Vagina (tissue), 2 donors: Measurements from ENCODE around the gene ZNF500. TPM values are rescaled to one million over a fixed set of nuclear protein-coding genes. Genes with fewer than 3 reads are reported as not detected.

ENCODE experiments used
- DNase-seq, 2 donors: peaks; one replicate each; pipeline ENCODE4 v3.0.0-alpha.2; 2017; ENCODE audit errors: extremely low spot score in 2 of 2
- H3K27ac ChIP-seq: fragments of 200-600 bp; sonication (generic); one replicate; pipeline ENCODE4 v1.5.1; 2019
- H3K27me3 ChIP-seq: fragments of 200-600 bp; sonication (generic); one replicate; pipeline ENCODE4 v1.5.1; 2019
- H3K36me3 ChIP-seq, 2 donors: fragments of 200-600 bp; sonication (generic); one replicate each; pipeline ENCODE4 v1.5.1; 2017 to 2019
- H3K4me1 ChIP-seq: fragments of 200-600 bp; sonication (generic); one replicate; pipeline ENCODE4 v1.5.1; 2019
- H3K4me3 ChIP-seq, 2 donors: fragments of 200-600 bp; sonication (generic); 1 replicate in 1 of 2; 2 replicates in 1 of 2; pipeline ENCODE4 v1.5.1; 2016 to 2019
- H3K9me3 ChIP-seq: fragments of 200-600 bp; sonication (generic); one replicate; pipeline ENCODE4 v1.5.1; 2019
- POLR2A ChIP-seq, 2 donors: fragments of 450-650 bp; IDR thresholded peaks; one replicate each; pipeline ENCODE4 v1.6.1; 2017; ENCODE audit warnings: antibody characterized with exemption in 2 of 2, mild to moderate bottlenecking in 2 of 2, moderate library complexity in 2 of 2
- POLR2AphosphoS5 ChIP-seq, 2 donors: sonication (generic); formaldehyde crosslinking; IDR thresholded peaks; one replicate each; pipeline ENCODE4 v1.9.0; 2017; ENCODE audit warnings: antibody characterized with exemption in 2 of 2, mild to moderate bottlenecking in 2 of 2, low read depth in 1 of 2; ENCODE audit not compliant: insufficient read depth in 1 of 2
- intact Hi-C: fragments of 100-400 bp; cut with DNase I; formaldehyde crosslinking; loops from one replicate; pipeline ENCODE4 v1.15.1; 2023
- total RNA-seq: library from RNA; depleted of rRNA; stranded (reverse); fragments of >200 nt; gene quantifications from one replicate; pipeline ENCODE4 v1.2.3, GENCODE V29; 2016
- TF ChIP-seq, protein P1 (sequence below), 3 experiments: fragments of 450-650 bp in 2 of 3; fragments of 200-600 bp in 1 of 3; sonication (generic) in 1 of 3; IDR thresholded peaks; one replicate each; pipeline ENCODE4 v1.5.1; 2017 to 2019; ENCODE audit warnings: antibody characterized with exemption in 3 of 3, mild to moderate bottlenecking in 2 of 3, moderate library complexity in 2 of 3

The ZNF500 gene
- total RNA-seq, 1 donor from 2014 or later: 11.0 TPM

DNA sequence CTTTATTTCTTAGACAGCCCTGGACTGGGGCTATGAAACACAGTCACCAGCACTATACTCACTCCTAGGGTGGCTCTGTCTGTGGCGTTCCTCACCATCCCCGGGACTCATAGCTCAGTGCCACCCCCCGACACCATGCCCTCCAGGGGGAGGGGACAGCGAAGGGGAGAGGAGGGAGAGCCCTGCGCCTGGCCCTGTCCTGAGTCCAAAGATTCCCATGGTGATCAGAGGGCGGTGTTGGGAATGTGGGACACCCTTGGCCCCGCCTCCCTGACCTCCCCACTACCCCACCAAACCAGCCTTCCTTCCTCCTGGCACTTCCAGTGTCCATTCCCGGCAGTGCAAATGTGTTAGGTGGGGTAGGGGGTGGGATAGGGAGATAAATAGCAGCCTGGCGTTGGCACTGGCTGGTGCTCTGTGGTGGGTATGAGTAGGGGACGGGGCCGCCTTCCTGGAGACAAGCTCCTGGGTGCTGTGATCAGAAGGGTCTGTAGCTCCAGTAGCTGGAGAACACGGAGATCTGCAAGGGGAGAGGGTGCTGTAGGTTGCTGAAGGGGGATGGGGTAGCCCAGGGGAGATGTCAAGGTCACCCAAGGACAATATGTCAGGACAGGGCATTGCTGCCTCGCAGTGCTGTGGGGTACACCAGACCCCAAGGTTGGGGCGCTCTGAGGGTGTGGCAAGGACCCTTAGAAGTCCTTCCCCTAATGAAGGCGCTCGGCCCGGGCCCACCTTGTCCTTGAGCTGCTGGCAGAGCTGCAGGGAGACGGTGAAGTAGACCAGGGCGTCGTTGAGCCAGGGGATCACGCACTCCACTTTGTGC is 30.2 kb upstream of the ZNF500 start:
- DNase-seq: no peak
- Histone ChIP-seq H3K9me3 (no peaks in the 10 kb centered on the region), H3K36me3 (peaks cover 0 to 9% of the 10 kb centered on the region in 2 donors), H3K27me3 (no peaks in the 10 kb centered on the region), H3K4me1 (peaks cover 22% of the 10 kb centered on the region), H3K27ac (no peak overlapping the region), H3K4me3 (no peak overlapping the region)
- intact Hi-C loops: no loop called here
- TF ChIP-seq, protein P1, sequence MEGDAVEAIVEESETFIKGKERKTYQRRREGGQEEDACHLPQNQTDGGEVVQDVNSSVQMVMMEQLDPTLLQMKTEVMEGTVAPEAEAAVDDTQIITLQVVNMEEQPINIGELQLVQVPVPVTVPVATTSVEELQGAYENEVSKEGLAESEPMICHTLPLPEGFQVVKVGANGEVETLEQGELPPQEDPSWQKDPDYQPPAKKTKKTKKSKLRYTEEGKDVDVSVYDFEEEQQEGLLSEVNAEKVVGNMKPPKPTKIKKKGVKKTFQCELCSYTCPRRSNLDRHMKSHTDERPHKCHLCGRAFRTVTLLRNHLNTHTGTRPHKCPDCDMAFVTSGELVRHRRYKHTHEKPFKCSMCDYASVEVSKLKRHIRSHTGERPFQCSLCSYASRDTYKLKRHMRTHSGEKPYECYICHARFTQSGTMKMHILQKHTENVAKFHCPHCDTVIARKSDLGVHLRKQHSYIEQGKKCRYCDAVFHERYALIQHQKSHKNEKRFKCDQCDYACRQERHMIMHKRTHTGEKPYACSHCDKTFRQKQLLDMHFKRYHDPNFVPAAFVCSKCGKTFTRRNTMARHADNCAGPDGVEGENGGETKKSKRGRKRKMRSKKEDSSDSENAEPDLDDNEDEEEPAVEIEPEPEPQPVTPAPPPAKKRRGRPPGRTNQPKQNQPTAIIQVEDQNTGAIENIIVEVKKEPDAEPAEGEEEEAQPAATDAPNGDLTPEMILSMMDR (IDR thresholded peaks at IDR 0.05): no peak
- TF ChIP-seq POLR2A (IDR thresholded peaks at IDR 0.05): no peak
- TF ChIP-seq POLR2AphosphoS5 (IDR thresholded peaks at IDR 0.05; ENCODE audit: insufficient read depth in 1 of 2, low read depth in 1 of 2): no peak

- intact Hi-C loops: no loop called here
- Histone ChIP-seq H3K27me3 (no peaks in the 10 kb centered on the region), H3K36me3 (peaks cover 0 to 9% of the 10 kb centered on the region in 2 donors), H3K9me3 (no peaks in the 10 kb centered on the region), H3K4me3 (no peak overlapping the region), H3K27ac (no peak overlapping the region), H3K4me1 (peaks cover 12% of the 10 kb centered on the region)
- DNase-seq: no peak
- TF ChIP-seq, protein P1 (IDR thresholded peaks at IDR 0.05): no peak
- TF ChIP-seq POLR2A (IDR thresholded peaks at IDR 0.05) (no peak), POLR2AphosphoS5 (IDR thresholded peaks at IDR 0.05; ENCODE audit: insufficient read depth in 1 of 2, low read depth in 1 of 2) (no peak)
These were observed 29.0 kb upstream of the ZNF500 start for GRCh38 chr16:4795828-4796572.

DNA sequence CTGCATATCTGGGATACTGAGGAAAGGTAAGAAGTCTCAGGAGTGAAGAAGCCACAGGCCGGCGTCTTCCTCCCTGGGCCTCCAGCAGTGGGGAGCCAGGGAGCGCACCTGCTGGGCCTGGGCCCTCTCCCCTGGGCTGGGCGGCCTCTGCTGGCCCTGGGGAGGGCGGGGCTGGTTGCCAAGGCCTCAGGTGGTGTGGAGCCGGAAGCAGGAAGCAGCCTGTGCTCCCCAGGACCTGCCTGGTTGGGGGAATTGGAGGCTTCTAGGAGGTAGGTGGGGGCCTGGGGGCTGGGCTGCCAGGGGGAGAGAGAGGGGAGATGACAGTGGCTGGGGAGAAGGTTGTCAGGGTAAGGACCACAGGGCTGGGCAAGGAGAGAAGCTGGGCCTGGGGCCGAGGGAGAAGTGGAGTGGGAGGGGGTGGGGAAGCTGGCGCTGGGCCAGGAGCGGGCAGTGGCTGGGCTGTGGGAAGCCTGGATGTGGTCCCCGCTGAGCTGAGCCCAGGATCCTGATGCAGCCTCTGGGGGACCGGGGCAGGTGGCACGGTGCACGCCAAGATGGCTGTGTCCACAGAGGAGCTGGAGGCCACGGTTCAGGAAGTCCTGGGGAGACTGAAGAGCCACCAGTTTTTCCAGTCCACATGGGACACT is 28.3 kb upstream of the ZNF500 start, which contains the start of gene SMIM22:
TSS of gene SMIM22 (plus strand) at position 189 of the 647 bp plus-strand sequence. CDS start at position 555, 366 bp downstream.
- no peaks in the 10 kb centered on the region for H3K9me3 ChIP-seq
- TF ChIP-seq, protein P1 (IDR thresholded peaks at IDR 0.05): no peak
- TF ChIP-seq POLR2AphosphoS5 (IDR thresholded peaks at IDR 0.05; ENCODE audit: insufficient read depth in 1 of 2, low read depth in 1 of 2) (no peak), POLR2A (IDR thresholded peaks at IDR 0.05) (no peak)
- H3K27ac ChIP-seq: no peak within 1 kb of the TSS
- peaks cover 0 to 9% of the 10 kb centered on the region in 2 donors for H3K36me3 ChIP-seq
- intact Hi-C loops: no loop called here
- H3K27me3 ChIP-seq: no peaks in the 10 kb centered on the region
- H3K4me3 ChIP-seq: no peak within 1 kb of the TSS
- no peak for DNase-seq
- H3K4me1 ChIP-seq: peaks cover 5% of the 10 kb centered on the region

- Histone ChIP-seq H3K27ac (no peak overlapping the region), H3K9me3 (no peaks in the 10 kb centered on the region), H3K4me3 (no peak overlapping the region), H3K36me3 (peaks cover 0 to 9% of the 10 kb centered on the region in 2 donors), H3K4me1 (no peaks in the 10 kb centered on the region), H3K27me3 (no peaks in the 10 kb centered on the region)
- intact Hi-C loops: no loop called here
- no peak for DNase-seq
- TF ChIP-seq, protein P1 (IDR thresholded peaks at IDR 0.05): no peak
- TF ChIP-seq POLR2AphosphoS5 (IDR thresholded peaks at IDR 0.05; ENCODE audit: insufficient read depth in 1 of 2, low read depth in 1 of 2): no peak
- no peak for TF ChIP-seq POLR2A (IDR thresholded peaks at IDR 0.05)
These were observed 26.1 kb upstream of the ZNF500 start for GRCh38 chr16:4792951-4793513.
